Measurements from ENCODE around the gene WFDC2.
"Not testable (repeated sequence)": the region's sequence is repeated elsewhere in the genome, so short reads cannot be mapped to it uniquely, and the experiment has no call there.

WFDC2 gene

DNA sequence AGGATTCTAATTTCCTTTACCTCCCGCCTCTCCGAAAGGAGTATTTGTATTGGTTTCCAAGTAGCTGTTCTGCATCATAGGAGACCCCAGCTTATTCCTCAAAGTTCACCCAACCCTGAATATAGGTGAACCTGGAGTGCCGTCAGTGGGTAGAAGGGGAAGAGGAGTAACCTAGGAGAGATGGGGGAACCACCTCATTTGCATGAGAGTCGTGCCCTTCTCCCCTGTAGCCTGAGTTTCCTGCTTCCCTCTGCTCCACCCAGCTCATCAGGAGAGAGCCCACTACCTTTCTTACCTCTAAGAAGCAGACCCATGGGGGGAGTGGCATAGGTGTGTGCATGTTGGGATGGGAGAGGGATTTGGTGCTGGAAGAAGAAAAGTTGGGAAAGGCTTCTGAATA is 17.3 kb upstream of the WFDC2 start:
- no peak for DNase-seq

DNA sequence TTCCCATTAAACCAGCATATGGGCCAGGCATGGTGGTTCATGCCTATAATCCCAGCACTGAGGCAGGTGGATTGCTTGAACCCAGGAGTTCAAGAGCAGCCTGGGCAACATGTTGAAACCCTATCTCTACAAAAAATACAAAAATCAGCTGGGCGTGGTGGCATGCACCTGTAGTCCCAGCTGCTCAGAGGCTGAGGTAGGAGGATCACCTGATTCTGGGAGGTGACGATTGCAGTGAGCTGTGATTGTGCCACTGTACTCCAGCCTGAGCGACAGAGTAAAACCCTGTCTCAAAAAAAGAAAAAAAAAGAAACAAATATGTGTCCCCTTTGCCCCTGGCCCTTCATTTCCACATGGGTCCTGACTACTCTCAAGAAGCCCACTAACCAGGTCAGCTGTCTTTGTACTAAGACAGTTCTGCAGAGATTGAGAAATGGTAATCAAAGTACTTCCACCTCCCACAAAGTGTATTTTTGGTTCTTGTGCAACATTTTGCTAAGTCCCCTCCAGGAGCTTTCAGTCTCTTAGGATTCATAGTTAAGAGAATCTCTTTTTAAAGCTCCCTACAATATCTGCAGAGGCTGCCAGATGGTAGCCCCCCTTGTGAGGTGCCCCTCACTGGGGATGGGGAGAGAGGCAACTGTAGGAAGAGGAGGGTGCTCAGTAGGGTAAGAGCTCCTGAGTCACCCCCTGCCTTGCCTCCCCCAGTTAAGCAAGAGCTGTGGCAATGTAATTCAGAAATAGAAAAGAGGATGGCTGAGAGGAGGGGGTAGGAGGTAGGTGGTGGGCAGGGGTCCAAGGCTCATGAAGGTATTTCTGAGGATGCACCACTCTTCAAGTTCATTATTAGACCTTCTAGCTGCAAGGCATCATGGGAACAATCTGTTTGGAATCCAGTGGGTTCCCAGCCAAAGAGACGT is 16.5 kb upstream of the WFDC2 start:
- DNase-seq: no peak

DNA sequence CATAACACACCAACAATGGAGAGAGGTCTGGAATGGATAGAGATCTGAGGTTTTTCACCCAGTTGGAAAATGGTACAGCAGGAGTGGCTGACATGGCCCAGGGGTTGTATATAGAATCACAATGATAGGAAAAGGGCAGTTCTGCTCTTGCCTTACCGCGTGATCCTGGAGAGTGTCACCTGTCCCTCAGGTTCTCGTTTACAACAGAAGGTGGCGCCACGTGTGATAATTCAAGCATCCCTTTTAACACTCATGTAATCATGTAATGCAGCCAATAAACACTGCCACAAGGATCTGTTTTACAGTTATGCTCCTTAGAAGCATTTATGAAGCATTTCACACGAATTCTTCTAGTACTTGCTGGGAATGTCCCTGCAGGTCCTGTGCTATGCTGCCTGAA is 12.9 kb upstream of the WFDC2 start:
- DNase-seq: peak in 1 of 5 experiments; percentile 49

DNA sequence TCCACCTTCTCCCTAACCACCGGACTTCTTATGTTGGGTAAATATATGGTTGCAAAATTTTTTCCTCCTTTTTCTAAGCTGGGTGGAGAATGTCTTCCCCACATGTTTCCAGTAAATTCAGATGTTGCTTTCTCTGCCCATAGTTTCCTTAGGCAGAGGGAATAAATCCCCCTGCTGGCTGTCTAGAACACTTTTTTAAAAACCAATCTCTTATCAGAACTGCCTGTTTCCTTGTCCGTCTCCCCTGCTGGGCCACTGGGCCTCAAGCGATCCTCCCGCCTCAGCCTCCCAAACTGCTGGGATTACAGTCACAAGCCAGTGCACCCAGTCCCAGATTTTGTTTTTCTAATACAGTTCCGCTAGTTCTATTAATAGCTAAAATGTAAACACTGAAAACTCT is 9.9 kb upstream of the WFDC2 start:
- DNase-seq: no peak

DNA sequence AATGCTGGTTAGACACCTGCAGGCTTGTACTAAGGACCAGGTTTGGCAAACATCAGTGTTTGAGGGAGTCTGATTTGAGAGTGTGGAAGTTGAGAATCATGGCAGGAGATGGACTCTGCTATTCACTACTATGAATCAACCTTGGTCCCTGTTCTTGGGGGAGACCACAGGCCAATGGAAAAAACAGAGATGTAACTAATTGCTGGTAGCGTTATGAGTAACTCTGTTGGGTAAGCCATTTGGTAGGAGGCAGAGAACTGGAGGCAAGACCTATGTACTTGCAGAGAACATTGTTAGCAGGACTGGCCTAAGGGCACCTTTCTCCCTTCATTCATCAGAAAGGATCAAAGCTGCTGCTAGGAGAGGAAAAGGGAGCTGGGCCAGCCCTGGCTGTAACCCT is 8.3 kb upstream of the WFDC2 start:
- no peak for DNase-seq

DNA sequence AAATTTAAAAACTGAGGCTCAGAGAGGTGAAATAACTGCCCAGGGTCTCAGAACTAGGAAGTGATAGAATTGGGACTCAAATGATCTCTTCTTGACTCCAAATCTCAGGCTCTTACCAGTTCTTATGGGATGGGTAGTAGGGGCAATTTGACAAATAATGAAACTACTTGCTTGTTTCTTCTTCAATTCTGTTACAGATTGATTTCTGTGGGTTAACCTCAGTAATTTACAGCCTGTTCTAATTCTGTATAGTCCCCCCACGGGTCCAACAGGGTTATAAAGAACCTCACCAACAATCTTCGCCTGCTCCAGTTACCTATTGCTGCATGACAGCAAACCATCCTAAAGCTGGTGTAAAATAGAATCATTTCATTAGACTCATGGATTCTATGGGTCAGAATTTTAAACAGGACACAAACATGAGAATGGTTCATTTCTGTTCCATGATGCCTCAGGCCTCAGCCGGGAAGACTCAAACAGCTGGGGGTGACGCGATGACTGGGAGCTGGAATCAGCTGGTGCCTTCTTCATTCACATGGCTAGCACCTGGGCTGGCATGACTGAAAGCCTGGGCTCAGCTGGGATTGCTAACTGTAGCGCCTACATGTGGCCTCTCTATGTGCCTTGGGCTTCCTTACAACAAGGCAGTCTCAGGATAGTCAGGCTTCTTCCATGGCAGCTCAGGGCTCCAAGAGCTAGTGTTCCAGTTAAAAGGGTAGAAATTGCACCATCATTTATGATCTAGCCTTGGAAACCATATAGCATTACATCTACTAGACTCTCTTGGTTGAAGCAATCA is 6.6 kb upstream of the WFDC2 start:
- no peak for DNase-seq

DNA sequence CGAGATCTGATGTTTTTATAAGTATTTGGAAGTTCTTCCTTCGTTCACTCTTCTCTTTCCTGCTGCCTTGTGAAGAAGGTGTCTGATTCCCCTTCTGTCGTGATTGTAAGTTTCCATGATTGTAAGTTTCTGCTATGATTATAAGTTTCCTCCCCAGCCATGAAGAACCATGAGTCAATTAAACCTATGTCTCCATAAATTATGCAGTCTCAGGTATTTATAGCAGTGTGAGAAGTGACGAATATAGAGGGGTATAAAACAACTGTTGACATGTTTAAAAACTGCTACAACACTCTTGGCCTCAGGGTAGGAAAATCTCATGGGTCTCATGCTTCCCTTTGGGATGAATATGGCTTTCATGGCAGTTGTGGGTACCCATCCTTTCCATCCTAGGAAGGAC is 5.8 kb upstream of the WFDC2 start:
- no peak for DNase-seq

DNA sequence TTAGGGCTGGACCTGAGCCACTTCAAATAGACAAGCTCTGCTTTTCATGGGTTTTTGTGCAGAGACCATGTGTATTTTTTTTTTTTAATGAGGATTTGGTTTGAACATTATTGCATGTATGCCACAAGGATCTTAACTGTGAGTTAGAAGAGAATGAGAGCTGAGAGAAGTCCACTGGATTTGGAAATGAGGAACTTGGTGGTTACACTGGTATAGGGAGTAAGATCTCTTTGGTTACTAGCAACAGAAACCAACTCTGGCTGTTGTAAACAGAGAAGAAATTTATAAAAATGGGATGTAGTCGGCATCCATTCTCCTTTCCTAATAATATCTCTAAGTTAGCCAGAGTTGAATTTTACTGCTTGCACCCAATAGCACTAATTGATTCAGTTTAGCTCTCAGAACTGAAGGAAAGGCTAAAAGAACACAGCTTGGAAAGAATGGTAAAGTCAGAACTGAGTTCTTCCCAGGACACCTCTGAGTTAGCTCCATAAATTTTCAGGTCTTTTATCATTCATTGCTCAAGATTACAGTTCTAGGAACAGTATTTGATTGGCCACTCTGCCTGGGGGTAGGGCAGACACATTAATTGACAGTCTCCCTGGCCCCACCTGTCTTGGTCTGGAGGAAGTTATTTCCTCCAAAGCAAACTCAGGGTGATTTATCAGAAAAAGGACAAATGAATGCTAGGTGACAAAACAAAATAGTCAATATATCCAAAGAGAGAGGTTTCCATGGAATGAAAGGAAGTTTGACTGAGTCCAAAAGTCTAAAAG is 3.9 kb upstream of the WFDC2 start:
- no peak for DNase-seq

DNA sequence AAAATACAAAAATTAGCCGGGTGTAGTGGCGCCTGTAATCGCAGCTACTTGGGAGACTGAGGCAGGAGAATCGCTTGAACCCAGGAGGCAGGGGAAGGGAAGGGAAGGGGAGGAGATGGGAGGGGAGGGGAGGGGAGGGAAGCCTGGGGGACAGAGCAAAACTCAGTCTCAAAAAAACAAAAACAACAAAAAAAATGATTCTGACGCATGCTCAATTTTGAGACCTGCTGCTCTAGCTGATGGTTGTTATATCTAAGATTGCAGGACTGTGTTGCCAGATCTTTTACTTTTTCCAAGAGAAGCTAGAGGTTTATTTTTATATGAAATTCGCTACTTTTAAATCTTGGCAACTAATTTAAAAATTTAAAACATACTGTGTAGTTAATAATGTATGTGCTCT is 2.4 kb upstream of the WFDC2 start:
- no peak for DNase-seq

DNA sequence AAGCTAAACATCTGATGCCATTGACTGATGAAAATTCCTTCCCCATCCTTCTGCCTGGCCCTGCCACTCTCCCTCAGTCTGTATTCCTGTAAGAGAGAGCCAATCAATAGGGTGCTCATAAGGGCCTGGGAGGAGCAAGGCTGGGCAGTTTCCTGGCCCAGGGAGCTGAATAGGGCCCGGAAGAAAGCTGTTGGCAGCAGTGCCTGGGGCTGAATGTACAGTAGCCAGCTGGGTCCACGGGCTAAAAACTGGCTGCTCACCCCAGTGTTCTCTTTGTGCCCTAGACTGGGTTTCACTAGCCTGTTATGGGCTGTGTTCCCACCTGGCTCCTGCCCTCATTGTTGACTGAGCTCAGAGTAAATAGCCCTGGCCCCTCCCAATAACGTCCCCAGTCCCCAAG is 1.7 kb upstream of the WFDC2 start:
- no peak for DNase-seq

DNA sequence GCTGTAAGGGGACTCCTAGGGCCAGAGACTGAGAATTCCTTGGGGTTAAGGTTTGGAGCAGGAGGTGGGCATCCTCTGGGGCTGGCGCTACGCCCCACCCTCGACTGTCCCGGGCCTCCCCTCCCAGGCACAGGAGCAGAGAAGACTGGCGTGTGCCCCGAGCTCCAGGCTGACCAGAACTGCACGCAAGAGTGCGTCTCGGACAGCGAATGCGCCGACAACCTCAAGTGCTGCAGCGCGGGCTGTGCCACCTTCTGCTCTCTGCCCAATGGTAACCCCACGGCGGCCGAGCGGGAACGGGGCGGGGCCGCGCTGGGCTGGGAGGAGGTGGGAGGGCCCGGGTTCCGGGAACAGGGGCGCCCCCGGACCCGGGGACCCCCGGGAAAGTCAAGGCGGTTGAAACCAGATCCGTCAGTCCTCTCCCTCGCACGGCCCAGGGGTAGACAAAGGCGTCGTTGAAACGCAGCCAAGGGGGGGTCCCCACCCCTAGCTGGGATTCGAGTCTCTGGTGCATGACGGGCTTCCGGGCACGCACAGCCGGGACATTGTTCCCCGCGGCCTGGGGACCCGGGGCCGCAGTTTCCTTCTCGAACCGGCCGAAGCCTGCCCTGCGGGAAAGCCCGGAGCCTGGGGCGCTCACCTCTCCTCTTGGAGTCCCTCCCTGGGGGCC is 844 bp downstream of the WFDC2 start:
- DNase-seq: no peak

DNA sequence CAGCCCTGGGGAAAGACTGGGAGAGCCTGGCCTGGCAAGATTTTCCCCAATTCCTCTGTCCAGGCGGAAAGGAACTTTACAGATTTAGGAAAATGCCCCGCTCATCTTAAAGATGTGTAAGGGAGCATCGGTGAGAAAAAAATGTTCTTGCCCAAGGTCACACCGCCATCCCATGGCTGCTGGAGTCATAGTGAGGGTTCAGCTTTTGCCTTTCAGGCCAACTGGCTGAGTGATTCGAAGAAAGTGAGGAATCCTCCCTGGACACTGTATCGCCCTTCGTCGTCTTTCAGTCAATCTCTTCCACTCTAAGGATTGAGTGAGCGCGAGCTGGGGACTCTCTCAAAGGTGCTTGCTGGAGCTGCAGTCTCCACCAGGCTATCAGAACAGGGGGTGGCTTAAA is 1.4 kb downstream of the WFDC2 start:
- DNase-seq: no peak

DNA sequence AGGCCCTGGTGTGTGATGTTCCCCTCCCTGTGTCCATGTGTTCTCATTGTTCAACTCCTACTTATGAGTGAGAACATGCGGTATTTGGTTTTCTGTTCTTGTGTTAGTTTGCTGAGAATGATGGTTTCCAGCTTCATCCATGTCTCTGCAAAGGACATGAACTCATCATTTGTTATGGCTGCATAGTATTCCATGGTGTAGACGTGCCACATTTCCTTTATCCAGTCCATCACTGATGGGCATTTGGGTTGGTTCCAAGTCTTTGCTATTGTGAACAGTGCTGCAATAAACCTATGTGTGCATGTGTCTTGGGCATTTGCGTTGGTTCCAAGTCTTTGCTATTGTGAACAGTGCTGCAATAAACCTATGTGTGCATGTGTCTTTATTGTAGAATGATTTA is 2.7 kb downstream of the WFDC2 start:
- DNase-seq: not testable (repeated sequence)

DNA sequence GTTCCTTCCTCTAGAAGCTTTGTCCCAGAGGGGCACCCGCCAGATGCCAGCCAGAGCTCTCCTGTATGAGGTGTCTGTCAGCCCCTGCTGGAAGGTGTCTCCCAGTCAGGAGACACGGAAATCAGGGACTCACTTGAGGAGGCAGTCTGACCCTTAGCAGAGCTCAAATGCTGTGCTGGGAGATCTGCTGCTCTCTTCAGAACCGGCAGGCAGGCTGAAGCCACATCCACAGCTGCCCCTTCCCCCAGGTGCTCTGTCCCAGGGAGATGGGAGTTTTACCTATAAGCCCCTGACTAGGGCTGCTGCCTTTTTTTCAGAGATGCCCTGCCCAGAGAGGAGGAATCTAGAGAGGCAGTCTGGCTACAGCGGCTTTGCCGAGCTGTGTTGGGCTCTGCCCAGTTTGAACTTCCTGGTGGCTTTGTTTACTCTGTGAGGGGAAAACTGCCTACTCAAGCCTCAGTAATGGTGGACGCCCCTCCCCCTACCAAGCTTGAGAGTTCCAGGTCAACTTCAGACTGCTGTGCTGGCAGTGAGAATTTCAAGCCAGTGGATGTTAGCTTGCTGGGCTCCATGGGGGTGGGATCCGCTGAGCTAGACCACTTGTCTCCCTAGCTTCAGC is 8.1 kb downstream of the WFDC2 start:
- DNase-seq: not testable (repeated sequence)

DNA sequence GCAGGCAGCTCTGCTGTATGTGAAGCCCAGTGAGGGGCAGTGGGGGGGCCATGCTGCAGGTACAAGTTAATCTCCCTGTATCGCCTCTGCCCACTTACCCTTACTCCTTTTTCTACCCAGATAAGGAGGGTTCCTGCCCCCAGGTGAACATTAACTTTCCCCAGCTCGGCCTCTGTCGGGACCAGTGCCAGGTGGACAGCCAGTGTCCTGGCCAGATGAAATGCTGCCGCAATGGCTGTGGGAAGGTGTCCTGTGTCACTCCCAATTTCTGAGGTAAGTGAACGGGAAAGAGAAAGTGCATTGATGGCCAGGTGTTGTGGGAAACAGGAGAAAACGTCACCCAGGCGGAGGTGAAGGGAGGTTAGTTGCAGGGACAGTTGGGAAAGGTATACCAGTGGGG is 10.3 kb downstream of the WFDC2 start:
- DNase-seq: no peak

DNA sequence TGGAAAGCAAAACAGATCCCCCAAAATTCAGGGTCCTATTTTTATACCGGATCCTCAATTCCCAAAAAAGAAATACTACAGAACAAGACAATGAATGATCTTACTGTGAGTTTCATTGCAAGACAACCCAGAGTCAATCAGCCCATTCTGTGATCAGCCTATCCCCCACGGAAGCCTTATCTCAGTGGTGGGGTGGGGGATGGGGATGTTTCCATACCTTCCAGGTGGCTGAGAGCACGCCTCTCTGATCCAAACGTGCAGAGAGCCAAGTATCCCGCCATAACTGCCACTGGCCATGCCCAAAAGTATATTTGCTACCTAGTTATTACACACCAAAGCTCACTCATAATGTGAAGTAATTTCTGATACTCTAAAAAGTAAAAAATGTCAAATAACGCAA is 15.1 kb downstream of the WFDC2 start:
- DNase-seq: no peak

DNA sequence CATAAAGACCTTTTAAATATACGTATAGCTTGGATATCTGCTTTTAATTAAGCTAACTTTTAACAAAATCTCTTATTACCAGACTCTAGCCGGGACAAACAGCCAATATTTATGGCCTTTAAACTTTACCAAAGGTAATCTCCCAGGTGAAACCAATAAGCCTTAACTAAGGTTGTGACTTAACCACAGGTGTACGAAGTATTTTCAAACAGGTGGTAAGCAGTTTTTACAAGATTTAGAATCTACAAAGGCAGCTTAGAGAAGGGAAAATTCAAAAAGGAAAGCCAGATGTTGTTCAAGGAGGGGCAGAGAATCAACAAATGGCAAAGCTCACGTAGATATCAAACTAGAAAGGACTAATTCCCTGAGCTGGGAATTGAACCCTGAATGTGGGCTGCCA is 15.8 kb downstream of the WFDC2 start:
- no peak for DNase-seq

DNA sequence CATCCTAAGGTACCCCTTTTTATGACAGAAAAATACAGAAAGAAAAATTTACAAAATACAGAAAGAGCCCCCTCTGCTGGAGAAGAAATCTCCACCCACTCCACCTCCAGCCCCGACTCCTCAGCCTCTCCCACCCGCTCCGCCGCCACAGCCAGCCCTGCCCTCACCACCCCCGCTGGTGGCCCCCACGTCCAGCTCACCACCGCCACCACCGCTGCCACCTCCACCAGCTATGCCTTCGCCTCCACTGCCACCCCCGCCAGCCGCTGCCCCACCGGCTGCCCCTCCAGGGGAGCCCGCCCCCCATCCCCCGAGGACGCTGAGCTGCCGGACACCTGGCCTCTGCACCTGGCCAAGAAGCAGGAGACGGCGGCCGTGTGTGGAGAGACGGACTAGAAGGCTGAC is 17.7 kb downstream of the WFDC2 start:
- DNase-seq: no peak

DNA sequence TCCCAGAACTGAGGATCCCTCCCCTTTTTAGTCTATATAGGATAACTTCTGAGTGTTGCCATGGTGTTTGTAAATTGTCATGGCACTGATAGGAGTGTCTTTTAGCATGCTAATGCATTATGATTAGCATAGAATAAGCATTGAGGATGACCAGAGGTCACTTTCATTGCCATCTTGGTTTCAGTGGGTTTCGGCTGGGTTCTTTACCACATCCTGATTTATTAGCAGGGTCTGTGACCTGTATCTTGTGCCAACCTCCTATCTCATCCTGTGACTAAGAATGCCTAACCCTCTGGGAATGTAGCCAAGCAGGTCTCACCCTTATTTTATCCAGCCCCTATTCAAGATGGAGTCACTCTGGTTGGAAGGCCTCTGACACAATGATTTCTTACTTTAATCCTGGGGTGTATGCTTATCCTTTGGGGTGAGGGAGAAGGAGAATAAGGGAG is 19.6 kb downstream of the WFDC2 start:
- DNase-seq: no peak

DNA sequence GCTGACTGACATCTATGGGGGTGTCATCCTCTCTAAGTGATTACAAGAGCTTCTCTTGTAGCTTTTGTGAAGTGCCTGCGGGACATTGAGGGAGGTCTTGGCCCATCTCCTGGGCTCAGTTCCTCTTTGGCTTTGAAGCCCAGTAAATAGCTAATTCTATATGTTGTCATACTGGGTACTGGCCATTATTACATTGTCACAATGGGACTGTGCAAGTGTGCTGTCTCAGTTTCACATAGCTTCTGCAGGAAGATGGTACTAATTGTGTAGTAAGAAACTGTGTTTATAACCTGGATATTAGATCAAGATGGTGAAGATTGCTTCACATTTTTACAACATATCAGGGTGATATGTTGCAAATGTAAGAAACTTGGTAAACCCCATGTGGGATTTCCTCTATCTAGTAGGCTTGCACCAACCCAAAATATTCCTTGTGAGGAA is 26.0 kb downstream of the WFDC2 start:
- DNase-seq: no peak

DNA sequence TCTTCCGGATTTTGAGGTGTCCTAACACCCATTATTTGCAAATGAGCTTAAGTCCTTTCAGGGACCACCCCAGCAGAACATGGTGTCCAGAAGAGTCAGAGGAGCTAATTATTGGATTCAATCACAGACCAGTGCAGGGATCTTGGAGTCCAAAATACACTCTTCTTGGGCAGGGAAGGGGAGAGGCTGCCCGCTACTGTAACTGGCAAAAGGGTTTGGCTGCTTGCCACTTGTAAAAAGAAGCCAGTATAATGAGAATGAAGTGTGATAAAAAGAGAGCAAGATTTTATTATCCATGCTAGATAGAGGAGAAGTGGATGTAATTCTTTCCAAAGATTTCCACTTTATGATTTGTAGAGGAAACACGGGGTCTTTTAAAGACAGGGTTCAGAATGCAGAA is 26.6 kb downstream of the WFDC2 start:
- no peak for DNase-seq

DNA sequence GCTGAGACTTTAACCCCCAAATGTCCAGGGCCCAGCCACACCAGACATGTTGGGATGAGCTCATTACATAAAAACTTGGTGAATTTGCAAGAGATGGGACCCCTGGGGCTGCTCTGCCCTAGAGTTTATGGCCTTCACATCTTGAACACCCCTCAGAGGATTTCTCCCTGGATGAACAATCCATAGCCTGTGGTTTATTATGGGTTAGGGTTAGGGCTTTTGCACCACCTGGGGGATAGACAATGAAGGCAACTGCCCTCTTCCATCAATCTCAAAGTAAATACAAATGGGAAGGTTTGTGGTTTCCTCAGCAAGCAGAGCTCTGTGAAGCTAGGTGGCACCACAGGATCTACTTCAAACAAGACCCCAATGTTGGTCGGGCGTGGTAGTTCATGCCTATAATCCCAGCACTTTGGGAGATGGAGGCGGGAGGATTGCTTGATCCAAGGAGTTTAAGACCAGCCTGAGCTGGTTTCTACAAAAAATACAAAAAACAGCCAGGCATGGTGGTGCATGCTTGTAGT is 28.5 kb downstream of the WFDC2 start:
- DNase-seq: no peak
